ENCODE measurements around the gene KLK15. TPM values are rescaled to one million over a fixed set of nuclear protein-coding genes. Genes with fewer than 3 reads are reported as not detected.
"Not testable (repeated sequence)": the region's sequence is repeated elsewhere in the genome, so short reads cannot be mapped to it uniquely, and the experiment has no call there.

Gene KLK15
- polyA plus RNA-seq, 5 donors = not detected

DNA sequence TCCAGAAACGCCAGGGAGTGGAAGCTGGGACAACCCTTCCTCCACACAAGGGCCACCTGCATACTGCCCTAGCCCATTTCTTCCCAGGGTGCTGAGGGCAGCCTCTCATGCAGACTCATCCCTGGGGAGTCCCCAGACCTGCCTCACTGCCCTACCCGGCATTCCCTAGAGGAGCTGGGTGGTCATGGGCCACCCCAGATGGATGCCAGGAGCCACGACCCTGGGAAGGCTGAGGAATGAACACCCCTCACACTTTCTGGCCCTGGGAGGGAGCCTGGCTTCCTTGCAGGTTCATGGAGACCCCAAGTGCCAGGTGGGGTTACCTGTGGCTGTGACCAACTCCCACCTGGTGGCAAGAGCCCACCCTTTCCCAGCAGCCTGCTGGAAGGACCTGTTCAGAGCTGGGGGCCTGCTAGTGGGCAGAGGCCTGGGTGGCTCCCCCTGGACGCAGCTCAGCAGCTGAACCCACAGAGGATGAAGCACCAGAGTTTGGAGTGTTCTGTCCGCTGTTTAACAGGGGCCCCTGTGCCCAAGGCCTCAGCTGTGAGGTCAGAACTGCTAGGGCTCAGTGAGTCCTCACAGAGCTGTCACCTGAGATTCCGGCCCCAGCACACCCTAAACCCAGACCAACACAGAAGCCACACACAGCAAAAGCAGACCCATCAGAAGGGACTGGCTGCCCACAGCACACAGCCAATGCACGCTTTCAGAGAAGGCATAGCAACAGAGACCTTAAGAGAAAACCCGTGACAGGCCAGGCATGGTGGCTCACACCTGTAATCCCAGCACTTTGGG is 36.5 kb downstream of the KLK15 start:
- no peak for DNase-seq

DNA sequence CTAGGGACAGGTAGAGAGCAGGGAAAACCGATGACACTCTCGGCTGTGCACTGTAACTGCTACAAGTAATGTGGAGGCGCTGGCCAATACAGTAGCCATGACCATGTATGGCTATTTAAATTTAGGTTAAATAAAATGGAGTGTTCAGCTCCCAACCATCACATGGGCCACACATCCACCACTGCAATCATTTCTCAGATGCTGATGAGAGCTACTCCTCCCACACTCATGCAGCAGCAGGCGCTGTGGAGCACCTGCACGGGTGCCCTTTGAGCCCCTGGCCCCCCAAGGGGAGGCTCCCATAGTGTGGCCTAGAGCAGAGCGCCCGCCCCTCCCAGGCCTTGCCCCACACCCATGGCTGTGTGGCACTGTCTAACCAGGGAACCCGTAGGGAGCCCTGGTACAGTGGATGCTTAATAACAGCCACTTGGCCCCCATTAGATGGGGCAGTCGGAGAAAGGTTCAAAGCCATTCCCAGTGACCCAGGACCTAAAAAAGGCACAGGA is 37.2 kb downstream of the KLK15 start:
- DNase-seq = no peak

DNA sequence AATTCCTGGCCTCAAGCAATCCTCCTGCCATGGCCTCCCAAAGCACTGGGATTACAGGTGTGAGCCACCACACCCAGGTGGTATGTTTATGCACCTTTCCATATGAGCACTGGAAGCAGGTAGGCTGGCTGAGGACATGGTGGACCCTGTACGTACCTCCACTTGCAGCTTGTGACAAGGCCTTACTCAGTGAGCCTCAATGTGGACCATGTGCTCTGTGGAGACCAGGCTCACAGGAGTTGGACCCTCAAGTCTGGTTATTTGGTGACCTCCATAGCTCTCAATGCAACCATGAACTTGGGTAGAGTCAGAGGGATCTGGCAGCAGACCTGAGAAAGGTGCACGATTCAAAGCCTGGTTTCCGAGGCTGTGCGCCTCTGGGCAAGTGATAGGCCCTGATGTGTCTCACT is 37.7 kb downstream of the KLK15 start:
- no peak for DNase-seq

DNA sequence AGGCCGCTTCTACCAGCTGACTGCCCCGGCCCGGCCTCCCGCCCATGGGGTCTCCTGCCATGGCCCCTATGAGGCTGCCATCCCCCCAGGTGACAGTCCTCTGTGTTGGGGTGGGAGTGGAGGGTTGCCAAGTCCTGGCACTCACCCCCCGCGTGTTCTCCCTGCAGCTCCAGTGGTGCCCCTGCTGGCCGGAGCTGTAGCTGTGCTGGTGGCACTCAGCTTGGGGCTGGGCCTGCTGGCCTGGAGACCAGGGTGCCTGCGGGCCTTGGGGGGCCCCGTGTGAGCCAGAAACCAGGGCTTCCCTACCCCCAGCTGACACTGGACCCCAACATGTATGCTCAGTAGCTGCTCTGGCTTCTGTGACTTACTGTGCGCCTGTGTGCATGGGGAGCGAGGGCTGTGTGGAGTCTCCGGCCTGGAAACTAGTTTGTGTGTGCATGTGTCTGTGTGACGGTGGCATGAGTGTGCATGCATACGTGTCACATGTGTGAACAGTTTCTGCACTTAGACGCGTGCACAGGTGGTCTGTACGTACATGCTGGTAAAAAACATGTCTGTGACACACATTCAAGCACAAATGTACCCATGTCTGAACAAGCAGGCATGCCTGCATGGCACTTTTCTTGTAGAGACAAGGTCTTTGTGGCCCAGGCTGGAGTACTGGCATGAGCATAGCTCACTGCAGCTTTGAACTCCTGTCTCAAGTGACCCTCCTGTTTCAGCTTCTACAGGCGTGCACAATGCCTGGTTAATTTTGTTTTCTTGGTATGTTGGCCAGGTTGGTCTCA is 38.3 kb downstream of the KLK15 start:
- no peak for DNase-seq

DNA sequence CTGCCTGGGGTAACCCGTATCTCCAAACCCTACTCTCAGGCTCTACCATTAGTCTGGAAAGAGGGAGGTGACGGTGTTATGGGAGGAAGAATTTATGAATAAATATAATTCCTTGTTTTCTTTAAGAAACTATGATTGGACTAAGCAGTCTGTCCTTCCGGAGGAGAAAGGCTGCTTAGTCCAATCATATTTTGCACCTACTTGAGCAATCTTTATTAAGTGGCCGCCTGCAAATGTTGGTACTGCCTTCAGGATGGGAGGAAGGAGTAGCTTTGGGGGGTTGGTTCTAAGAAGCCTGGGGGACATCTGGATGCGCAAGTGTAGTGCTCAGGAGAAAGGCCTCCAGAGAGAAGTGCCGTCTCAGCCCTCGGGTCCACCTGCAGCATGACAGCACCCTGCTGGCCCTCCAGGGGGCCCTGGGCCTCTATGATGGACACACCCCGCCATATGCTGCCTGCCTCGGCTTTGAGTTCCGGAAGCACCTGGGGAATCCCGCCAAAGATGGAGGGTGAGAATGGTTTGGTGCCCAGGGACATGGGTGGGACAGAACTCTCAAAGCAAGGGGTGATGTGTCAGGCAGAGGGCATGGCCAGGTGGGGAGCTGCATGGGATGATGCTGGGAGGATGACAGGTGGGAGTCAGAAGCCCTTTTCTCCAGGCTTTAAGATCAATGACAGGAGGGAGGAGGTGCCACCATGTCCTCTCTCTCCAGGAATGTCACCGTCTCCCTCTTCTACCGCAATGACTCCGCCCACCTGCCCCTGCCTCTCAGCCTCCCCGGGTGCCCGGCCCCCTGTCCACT is 39.1 kb downstream of the KLK15 start:
- no peak for DNase-seq

DNA sequence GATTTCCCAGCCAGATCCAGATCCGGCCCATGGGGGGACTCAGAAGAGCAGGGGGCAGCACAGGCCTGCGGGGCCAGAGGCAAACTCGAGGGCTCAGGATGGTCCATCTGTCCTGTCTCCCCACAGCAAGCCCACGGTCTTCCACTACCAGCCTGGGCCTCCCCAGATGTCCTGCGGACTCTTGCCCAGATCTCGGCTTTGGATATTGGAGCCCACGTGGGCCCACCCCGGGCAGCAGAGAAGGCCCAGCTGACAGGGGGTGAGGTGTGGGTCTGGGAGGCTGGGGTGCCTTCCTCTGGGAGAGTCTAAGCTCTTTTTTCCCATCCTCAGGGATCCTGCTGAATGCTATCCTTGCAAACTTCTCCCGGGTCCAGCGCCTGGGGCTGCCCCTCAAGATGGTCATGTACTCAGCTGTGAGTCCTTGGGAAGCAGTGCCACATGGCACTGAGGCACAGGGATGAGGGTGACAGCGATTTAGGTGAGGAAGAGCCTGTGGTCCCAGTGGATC is 39.8 kb downstream of the KLK15 start:
- no peak for DNase-seq

DNA sequence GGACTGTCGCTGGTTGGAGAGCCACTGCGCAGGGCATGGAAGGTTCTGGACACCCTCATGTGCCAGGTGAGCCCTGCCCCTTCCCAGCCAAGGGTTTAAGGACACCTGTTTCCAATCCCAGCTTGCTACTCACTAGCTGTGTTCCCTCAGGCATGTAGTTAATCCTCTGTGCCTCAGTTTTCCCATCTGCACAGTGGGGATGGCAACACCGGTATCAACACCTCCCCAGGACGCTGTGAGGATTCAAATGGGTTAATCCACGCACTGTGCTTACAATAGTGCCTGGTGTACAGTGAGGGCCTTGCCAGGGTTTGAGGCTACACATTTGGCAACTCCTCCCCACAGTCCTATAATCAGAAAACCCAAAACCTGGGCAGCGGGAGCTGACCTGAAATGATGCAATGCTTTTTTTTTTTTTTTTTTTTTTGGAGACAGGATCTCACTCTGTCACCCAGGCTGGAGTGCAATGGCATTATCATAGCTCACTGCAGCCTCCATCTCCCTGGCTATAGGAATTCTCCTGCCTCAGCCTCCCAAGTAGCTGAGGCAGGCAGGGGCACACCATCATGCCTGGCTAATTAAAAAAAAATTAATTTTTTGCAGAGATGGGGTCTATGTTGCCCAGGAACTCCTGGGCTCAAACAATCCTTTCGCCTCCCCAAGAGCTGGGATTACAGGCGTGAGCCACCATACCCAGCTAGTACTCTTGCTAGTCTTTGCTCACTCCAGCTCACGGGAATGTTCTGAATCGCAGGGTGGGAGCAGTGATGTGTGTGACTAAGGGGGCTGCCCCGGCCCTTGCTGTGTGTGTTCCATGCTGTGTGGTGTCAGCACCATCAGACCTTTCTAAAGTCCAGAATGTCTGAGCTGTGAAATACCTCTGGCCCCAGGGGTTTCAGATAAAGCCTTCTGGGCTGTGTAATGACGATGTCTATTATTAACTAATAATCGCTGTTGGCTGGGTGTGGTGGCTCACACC is 40.8 kb downstream of the KLK15 start:
- no peak for DNase-seq

DNA sequence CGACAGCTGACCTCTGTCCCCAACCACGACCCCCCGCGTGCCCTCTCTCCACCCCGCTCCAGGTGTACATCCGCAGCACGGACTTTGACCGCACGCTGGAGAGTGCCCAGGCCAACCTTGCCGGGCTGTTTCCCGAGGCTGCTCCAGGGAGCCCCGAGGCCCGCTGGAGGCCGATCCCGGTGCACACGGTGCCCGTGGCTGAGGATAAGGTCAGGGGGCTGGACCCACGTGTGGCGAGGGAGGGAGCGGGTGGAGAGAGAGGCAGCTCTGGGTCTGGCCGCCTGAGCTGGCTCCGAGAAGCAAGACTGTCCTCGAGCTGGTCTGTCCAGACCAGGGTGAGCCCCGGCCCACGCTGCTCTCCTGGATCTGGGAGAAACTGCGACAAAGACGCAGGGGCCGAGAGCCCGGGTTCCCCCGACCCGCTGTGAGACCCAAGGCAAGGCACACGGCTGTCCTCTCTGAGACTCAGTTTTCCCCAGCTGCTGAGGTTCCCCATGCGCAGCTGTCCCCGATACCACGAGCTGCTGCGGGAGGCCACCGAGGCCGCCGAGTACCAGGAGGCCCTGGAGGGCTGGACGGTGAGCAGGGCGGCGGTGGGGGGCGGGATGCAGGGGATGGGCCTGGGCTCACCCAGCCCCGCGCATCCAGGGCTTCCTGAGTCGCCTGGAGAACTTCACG is 41.6 kb downstream of the KLK15 start:
- no peak for DNase-seq

DNA sequence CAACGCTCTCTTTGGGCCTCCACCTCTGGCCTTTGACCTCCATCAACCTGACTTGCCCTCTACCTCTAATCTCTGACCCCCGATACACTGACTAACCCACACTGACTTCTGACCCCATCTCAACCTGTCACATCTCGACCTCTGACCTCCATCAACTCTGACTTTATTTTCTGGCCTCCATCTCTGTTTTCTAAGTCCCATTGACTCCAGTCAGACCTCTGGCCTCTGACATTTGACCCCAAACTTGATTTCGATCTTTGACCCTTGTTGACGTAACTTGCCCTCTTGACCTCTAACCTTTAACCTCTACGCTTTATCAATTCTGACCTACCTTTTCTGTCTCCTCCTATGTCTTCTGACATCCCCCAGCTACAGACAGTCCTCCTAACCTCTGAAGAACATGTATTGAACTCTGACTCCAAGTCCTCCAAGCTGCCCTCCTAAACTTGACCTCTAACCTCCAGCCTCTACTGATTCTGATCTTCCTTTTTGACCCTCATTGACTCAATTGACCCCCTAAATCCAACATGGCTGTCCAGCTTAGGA is 42.4 kb downstream of the KLK15 start:
- no peak for DNase-seq

DNA sequence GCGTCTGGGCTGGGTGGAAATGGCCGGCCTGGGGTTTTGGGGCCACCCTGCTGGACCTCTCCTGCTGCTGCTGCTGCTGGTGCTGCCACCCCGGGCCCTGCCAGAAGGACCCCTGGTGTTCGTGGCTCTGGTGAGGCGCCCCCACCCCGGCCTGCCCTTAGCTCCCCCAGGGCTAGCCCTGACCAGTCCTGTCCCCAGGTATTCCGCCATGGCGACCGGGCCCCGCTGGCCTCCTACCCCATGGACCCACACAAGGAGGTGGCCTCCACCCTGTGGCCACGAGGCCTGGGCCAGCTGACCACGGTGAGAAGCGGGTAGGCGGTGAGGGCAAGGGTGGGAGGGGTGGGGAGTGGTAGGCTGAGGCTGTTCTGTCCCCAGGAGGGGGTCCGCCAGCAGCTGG is 43.0 kb downstream of the KLK15 start, which contains the start of gene ACP4:
Gene ACP4 (plus strand): TSS at position 20 of the 400 bp plus-strand sequence. CDS start 0 bp downstream, at position 20.
- DNase-seq = no peak

DNA sequence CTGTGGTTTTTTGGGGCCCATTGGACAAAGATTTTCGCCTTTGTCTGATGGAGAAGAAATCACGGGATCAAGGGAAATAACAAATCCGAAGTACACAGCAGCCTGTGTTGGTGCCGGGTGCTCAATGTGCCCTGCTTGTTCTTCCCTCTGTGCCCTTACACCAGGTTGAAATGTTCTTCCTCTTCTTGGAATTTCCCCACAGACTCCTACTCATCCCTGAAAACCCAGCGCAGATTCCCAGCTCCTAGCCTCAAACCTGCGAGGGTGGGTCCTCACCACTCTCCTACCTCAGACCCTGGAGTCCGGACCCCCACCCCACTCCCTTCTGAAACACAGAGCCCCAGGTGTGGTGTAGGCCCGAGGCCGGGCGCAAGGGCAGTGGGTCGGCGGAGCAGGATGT is 48.0 kb downstream of the KLK15 start:
- DNase-seq = no peak

DNA sequence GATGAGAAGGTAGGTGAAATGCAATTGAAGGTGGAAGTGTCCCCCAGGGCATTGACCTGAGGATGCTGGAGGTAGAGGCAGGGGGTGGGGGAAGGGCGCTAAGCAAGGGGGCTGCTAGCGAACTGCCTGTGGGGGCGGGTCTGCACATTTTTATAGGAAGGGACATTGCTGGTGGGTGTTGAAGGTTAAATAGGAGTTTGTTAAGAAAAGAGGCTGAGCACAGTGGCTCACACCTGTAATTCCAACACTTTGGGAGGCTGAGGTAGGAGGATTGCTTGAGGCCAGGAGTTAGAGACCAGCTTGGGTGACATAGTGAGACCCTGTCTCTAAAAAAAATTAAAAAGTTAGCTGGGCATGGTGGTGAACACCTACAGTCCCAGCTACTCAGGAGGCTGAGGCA is 48.7 kb downstream of the KLK15 start:
- DNase-seq = no peak

DNA sequence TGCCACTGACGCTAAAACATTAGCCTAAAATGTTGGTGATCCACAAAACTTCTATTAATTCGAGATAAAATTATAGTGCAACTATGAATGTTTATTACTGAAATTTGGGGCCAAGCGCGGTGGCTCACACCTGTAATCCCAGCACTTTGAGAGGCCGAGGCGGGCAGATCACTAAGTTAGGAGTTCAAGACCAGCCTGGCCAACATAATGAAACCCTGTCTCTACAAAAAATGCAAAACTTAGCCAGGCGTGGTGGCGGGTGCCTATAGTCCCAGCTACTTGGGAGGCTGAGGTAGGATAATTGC is 49.6 kb downstream of the KLK15 start:
- DNase-seq = not testable (repeated sequence)

DNA sequence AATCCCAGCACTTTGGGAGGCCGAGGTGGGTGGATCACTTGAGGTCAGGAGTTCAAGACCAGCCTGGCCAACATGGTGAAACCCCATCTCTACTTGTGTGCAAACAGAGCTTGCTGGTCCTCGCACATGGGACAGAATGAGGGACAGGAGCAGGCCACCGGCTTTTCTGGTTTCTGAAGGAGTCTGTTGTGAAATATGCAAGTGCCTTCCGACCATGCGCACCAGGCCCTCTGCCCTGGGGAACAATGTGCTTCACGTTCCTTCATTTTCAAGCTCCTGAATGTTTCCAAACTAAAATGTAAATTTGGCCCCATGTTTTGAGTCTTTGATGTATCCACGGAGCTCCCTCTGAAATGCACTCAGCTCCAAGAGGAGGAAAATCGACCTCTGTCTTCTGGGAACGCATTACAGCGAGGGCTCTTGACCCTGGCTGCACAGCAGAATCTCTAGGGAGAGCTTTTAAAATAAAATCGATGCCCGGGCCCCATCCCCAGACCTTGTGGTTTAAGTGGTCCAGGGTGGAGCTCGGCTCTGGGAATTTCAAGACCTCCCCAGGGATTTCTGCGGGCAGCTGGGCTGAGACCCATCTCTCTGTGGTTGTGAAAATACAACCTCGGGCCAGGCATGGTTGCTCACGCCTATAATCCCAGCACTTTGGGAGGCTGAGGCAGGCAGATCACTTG is 52.5 kb downstream of the KLK15 start:
- DNase-seq = peak in 1 of 2 donors; percentile 35

DNA sequence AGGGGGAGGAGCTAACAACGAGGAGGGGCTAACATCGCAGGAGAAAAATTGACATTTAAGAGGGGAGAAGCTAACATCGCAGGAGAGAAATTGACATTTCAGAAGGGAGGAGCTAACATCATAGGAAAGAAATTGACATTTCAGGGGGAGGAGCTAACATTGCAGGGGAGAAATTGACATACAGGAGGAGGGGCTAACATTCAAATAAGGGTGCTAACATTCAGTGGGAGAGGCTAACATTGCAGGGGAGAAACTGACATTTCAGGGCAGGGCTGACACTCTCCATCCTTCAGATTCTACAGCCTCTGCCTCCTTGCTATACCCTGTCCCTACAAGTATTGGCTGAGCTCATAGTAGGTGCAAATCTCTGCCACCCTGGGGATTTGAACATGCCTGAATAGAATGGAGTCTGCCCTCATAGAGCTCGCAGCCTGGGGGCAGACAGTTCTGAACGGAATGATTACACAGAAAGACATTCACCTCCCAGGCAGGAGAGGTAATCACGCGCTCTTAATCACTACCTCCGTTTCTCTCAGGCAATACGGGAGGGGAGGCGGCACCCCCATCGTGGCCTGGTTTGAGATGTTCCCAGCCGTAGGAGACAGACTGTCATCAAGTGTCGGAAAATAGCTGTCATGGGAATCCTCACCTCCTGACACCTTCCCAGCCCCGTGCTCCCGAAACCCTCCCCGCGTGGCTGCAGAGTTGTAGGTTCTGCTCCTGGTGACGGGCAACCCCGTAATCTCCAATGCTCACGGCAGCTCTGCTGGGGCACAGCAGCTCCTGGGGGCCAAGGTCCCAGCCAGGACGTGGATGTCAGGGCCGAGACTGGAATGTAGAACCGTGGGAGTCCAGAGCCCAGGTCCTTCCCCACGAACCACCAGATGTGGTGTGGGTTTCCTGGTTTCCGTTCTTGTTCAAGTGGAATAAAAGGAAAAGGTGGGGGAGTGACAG is 53.6 kb downstream of the KLK15 start:
- no peak for DNase-seq

DNA sequence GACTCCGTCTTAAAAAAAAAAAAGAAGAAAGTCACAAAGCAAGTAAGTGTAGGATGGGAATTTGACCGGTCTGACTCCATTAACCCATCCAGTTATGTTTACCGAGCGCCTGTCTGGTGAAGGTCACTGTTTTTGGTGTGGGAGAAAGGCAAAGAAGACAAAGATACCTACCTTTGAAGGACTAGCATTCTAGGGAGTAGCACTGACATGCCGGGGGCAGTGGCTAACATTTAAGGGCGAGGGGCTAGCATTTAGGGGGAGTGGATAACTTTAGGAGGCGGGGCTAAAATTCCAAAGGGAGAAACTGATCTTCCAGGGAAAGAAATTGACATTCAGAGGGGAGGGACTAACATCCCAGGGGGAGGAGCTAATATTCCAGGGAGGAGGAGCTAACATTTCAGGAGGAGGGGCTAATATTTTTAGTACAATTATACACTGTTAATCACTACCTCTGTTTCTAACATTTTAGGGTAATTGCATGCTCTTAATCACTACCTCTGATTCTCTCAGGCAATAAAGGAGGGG is 54.4 kb downstream of the KLK15 start:
- DNase-seq = no peak

DNA sequence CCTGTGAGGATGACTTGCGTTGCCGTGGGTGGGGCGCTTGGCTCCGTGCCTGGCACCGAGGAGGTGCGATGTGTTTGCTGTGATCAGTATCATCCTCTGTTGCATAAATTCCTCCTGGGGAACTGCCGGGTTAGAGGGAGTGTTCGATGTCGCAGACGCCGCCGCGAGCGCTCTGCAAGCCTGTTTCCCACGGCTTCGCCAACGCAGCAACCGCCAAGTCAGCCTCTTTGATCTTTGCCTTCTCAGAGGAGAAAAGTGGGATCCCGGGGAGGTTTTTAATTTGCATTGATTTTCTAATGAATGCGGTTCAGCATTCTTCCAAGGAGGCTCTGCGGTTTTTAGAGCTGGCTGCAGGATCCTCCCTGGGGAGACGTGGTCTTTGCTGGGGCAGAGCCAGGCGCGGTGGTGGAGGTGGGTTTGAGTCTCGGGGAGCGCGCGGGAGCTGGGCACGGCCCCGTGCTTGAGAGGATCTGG is 55.5 kb downstream of the KLK15 start:
- DNase-seq = no peak

DNA sequence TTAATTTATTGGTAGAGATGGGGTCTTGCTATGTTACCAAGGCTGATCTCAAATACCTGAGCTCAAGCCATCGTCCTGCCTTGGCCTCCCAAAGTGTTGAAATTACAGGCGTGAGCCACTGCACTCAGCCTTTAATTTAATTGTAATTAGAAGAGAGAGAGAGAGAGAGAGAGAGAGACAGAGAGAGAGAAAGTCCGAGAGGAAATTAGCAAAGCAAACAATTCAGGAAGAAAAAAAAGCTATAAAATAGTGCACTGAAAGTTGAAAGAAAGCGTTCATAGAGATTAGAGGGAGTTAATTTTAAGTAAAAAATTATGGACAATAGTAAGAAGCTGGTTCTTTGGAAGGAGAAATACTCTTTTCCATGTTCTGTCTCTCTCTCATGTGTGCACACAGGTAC is 56.1 kb downstream of the KLK15 start:
- no peak for DNase-seq
